HL-60 (cell line): Measurements from ENCODE around the gene BRS3.
"Not testable (repeated sequence)": the region's sequence is repeated elsewhere in the genome, so short reads cannot be mapped to it uniquely, and the experiment has no call there.

Source experiments
- DNase-seq, 2 experiments: peaks; one replicate each; pipeline ENCODE4 v3.0.0-alpha.2; 2010 to 2020; ENCODE audit warnings: low read depth in 1 of 2, low spot score in 1 of 2
- H3K27ac ChIP-seq: fragments of 250-450 bp; sonication (Bioruptor Pico); replicated peaks from 2 replicates; pipeline ENCODE4 v1.5.1; 2020; ENCODE audit warnings: mild to moderate bottlenecking, moderate library complexity
- H3K27me3 ChIP-seq: fragments of 250-450 bp; sonication (Bioruptor Pico); 2 replicates; pipeline ENCODE4 v1.5.1; 2021; ENCODE audit warnings: mild to moderate bottlenecking, moderate library complexity; ENCODE audit not compliant: insufficient read depth, poor library complexity, severe bottlenecking
- H3K4me3 ChIP-seq: replicated peaks from 2 replicates; pipeline ENCODE4 v1.5.1; 2011; ENCODE audit warnings: mild to moderate bottlenecking, control low read depth, low read length; ENCODE audit not compliant: insufficient read depth
- CTCF ChIP-seq: IDR thresholded peaks from one replicate; pipeline ENCODE4 v1.5.1; 2011; ENCODE audit warnings: low read length, control low read depth, inconsistent platforms; ENCODE audit not compliant: insufficient read depth
- GABPA ChIP-seq: IDR thresholded peaks from 2 replicates; pipeline ENCODE4 v1.6.1; 2012; ENCODE audit warnings: low read depth
- POLR2AphosphoS5 ChIP-seq: IDR thresholded peaks from 2 replicates; pipeline ENCODE4 v1.6.1; 2012; ENCODE audit warnings: low read depth
- REST ChIP-seq: IDR thresholded peaks from 2 replicates; pipeline ENCODE4 v1.6.1; 2012; ENCODE audit warnings: low read depth; ENCODE audit not compliant: insufficient replicate concordance
- SPI1 ChIP-seq: IDR thresholded peaks from 2 replicates; pipeline ENCODE4 v1.6.1; 2012; ENCODE audit warnings: low read depth, mild to moderate bottlenecking, borderline replicate concordance
- long read RNA-seq: library from polyadenylated mRNA; unstranded; transcript quantifications from one replicate; pipeline ENCODE4 v2.0.0, GENCODE V29; 2020

Gene BRS3
- long read RNA-seq, result 0 reads

- Histone ChIP-seq H3K27ac (no peak within 1 kb of the TSS), H3K27me3 (no peaks in the 10 kb centered on the region), H3K4me3 (no peak within 1 kb of the TSS)
- no peak for DNase-seq
- TF ChIP-seq GABPA (no peak), REST (no peak), SPI1 (no peak), CTCF (no peak), POLR2AphosphoS5 (no peak)
These were observed at the start of gene BRS3 for GRCh38 chrX:136487647-136488046. BRS3 (plus strand) TSS chrX:136487947; CDS start chrX:136488115, 168 bp downstream.

GRCh38 chrX:136438192-136438591 is 49.6 kb upstream of the BRS3 start:
- no peak overlapping the region for H3K4me3 ChIP-seq
- TF ChIP-seq GABPA (no peak), REST (no peak), CTCF (no peak), POLR2AphosphoS5 (no peak)
- H3K27me3 ChIP-seq, result no peaks in the 10 kb centered on the region
- DNase-seq, result no peak
- H3K27ac ChIP-seq, result no peak overlapping the region

- not testable (repeated sequence) for H3K27ac ChIP-seq, DNase-seq, H3K4me3 ChIP-seq, H3K27me3 ChIP-seq
These were observed 42.1 kb upstream of the BRS3 start for GRCh38 chrX:136445674-136446073.

- DNase-seq, result no peak
- no peak overlapping the region for H3K4me3 ChIP-seq
- no peak overlapping the region for H3K27ac ChIP-seq
- no peaks in the 10 kb centered on the region for H3K27me3 ChIP-seq
- TF ChIP-seq SPI1, result no peak
- no peak for TF ChIP-seq POLR2AphosphoS5
- TF ChIP-seq CTCF, result no peak
- TF ChIP-seq GABPA, result no peak
- TF ChIP-seq REST, result no peak
These were observed 41.5 kb upstream of the BRS3 start for GRCh38 chrX:136446208-136446607.
